HG02798 (cell line): Measurements from ENCODE around the gene TYROBP.
"Not testable (repeated sequence)": the region's sequence is repeated elsewhere in the genome, so short reads cannot be mapped to it uniquely, and the experiment has no call there.

Experiments used
- ATAC-seq: cut with Tn5 transposase; IDR thresholded peaks from one replicate; pipeline ENCODE4 v1.9.1; 2021; ENCODE audit warnings: mild to moderate bottlenecking; ENCODE audit not compliant: unreplicated experiment, poor library complexity

TYROBP gene

DNA sequence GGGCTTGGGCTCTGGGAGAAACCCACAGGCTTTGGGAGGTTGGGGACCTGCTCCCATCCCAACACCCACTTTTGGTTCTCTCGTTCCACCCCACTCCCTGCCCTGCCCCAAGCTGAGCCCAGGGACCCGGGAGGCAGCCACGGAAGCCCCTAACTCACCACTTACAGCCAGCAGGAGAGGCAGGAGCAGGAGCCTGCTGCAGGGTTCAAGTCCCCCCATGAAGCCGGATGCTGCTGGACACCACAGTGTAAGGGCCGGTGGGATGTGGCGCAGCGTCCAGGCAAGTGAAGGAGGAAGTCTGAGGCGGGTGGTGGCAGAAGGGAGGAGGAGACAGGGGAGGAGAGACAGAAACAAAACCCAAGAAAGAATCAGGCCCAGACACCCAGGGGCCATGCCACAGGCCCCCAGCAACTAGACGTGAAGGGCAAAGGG is at the start of gene TYROBP:
TSS of gene TYROBP (minus strand) at position 286 of the 432 bp plus-strand sequence. CDS start at position 219, 67 bp downstream.
- ATAC-seq = no peak

DNA sequence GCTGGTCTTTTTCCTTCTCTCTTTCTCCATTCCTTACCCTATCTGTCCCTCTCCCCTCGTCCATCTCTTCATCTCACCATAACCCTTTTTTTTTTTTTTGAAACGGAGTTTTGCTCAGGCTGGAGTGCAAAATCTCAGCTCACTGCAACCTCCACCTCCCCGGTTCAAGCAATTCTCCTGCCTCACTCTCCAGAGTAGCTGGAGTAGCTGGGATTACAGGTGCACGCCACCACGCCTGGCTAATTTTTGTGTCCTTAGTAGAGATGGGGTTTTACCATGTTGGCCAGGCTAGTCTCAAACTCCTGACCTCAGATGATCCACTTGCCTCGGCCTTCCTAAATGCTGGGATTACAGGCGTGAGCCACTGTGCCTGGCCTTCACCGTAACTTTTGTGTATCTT is 49.3 kb upstream of the TYROBP start:
- ATAC-seq = not testable (repeated sequence)

DNA sequence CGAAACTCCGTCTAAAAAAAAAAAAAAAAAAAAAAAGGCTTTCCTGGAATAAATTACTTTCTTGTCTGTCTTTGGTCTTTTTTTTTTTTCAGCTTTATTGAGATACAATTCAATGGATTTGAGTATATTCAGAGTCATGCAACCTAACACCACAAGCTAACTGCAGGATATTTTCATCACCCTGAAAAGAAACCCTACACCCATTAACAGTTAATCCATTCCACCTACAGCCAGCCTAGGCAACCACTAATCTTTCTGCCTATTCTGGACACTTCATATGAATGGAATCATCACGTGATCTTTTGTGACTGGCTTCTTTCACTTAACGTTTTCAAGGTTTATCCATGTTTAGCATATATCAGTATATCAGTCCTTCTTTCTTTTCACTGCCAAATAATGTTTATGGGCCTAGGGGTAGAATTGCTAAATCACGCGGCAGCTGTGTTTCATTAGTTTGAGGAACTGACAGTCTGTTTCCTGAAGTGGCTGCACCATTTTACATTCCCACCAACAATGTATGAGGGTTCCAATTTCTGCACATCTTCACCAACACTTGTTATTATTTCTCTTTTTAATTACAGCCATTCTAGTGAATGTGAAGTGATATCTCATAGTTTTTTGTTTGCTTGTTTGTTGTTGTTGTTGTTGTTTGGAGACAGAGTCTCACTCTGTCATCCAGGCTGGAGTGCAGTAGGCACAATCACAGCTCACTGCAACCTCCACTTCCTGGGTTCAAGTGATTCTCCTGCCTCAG is 48.0 kb upstream of the TYROBP start:
- ATAC-seq = no peak

DNA sequence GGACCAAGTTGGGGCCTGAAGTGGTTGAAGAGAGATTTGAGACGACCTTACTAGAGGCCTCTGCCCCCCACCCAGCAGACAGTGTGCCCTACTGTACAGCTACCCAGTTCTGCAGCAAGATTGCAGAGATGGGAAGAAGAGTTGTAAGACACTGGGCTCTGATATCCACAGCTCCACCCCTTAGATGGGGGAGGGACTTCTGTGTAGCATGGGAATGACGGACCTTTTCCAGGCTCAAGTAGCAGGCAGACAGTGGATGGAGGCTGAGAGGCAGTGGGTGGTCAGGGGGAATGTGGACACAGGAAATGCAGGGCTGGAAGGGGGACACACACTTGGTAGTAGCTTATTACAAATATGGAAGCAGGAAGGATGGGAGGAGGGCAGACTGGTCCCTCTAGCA is 41.0 kb upstream of the TYROBP start:
- no peak for ATAC-seq

DNA sequence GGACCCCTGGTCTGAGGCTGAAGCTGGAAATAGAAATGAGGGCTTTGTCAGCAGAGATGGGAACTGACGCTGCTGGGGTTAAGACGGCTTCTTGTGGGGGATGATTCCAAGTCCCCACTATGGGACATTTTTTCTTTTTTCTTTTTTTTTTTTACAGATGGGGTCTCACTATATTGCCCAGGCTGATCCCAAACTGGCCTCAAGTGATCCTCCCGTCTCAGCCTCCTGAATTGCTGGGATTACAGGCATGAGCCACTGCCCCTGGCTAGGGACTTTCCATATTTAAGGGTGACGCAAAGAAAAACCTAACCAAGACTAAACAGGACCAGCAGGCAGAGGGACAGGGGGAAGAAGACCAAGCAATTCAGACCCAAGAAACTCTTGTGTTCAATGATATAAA is 38.1 kb upstream of the TYROBP start:
- no peak for ATAC-seq

DNA sequence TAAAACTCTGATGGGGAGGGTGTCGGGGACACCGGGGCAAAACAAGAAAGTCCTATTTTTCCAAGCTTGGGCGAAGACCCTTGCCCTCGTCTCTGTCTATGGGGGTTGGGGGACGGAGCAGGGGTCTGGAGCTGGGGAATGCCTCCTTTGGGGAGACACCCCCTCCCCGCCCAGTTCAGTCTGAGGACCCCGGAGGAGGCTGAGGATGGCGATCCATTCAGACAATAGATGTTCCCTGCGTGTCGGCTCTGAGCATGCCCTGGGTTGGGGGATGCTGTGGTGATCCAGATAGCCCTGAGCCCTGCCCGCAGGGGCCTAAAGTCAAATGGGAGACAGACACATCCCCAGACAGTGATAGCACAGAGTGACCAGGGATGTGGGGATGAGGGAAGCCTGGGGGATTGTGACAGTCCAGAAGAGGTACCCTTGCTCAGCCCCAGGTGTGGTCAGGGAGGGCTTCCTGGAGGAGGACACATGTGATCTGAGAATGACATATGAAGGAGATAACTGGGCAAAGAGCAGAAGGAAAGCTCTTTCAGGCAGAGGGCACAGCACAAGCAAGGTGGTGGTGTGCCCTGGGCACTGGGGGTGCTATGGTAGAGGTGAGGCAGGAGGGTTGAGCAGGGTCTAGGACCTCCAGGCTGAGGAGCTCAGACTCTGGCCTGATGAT is 37.2 kb upstream of the TYROBP start:
- no peak for ATAC-seq

DNA sequence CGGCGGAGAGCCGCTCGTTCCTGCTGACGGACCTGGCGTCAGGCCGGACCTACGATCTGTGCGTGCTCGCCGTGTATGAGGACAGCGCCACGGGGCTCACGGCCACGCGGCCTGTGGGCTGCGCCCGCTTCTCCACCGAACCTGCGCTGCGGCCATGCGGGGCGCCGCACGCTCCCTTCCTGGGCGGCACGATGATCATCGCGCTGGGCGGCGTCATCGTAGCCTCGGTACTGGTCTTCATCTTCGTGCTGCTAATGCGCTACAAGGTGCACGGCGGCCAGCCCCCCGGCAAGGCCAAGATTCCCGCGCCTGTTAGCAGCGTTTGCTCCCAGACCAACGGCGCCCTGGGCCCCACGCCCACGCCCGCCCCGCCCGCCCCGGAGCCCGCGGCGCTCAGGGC is 36.5 kb upstream of the TYROBP start:
- ATAC-seq = no peak

DNA sequence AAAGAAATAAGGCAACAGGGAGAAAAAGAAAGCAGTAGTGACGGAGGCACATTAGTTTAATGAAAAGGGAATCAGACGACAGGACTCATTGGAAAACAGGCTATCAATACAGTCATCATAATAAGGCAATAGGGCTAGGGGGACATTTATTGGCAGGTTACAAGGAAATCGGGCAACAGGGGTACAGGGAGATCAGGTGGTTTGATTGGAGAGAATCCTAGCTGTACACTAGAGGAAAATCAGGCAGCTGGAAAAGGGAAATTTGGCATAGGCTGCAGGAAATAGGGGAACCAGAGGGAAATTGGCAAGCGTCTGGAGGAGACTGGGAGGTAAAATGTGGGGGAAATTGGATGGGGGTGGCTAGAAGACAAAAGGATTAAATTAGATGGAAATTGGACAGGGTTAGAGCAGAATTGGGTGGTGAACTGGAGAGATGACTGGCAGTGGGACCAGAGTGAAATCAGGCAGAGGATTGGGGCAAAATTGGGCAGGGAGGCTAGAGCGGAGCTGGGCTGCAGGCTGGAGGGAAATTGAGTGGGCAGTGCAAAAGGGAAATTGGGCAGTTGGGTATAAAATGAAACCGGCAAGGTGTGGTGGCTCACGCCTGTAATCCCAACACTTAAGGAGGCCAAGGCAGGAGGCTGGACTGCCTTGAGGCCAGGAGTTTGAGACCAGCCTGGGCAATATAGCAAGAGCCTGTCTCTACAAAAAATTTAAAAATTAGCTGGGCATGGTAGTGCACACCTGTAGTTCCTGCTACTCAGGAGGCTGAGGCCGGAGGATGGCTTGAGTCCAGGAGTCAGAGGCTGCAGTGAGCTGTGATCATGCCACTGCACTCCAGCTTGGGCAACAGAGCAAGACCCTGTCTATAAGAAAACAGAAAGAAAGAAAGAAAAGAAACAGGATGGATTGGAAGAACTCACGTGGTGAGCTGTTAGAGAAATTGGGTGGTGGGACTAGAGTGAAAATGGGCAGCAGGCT is 35.5 kb upstream of the TYROBP start:
- ATAC-seq = no peak

DNA sequence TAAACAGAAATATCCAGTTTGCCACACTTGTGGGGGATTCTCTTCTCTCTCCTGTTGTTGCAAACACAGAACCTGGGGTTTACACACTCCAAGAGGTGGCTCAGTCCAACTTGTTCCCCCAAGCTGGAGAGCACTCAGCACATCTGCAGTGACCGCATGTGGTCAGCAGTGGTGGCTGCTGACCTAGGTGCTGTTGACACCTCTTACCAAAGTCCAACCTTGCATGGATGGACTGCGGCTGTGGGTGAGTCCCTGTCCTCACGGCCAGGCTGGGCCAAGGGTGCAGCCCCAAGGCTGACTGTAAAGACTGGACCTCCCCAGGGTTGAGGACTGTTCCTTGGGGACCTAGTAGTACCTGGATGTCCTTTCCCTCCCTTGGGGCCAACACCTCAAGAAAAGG is 34.1 kb upstream of the TYROBP start:
- ATAC-seq = no peak

DNA sequence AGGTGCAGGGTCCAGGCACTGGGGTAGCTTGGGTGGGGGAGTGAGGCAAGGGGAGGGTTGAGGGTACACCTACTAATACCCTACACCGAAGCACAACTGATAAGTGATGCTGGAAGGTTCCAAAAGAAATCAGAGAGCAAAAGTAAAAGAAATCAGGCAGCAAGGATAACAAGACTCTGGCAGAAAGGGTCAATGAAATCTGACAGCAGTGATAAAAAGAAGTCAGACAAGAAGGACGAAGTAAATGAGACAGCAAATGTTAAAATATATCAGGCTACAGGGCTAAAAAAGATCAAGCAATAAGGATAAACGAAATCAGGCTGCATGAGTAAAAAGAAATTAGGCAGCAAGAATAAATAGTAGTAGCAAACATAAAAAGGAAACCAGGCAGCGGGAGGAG is 32.7 kb upstream of the TYROBP start:
- ATAC-seq = no peak

DNA sequence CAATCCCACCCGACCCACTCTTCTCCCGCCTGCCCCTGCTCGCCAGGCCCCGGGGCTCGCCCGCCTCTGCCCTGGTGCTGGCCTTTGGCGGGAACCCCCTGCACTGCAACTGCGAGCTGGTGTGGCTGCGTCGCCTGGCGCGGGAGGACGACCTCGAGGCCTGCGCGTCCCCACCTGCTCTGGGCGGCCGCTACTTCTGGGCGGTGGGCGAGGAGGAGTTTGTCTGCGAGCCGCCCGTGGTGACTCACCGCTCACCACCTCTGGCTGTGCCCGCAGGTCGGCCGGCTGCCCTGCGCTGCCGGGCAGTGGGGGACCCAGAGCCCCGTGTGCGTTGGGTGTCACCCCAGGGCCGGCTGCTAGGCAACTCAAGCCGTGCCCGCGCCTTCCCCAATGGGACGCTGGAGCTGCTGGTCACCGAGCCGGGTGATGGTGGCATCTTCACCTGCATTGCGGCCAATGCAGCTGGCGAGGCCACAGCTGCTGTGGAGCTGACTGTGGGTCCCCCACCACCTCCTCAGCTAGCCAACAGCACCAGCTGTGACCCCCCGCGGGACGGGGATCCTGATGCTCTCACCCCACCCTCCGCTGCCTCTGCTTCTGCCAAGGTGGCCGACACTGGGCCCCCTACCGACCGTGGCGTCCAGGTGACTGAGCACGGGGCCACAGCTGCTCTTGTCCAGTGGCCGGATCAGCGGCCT is 32.1 kb upstream of the TYROBP start:
- ATAC-seq = no peak

DNA sequence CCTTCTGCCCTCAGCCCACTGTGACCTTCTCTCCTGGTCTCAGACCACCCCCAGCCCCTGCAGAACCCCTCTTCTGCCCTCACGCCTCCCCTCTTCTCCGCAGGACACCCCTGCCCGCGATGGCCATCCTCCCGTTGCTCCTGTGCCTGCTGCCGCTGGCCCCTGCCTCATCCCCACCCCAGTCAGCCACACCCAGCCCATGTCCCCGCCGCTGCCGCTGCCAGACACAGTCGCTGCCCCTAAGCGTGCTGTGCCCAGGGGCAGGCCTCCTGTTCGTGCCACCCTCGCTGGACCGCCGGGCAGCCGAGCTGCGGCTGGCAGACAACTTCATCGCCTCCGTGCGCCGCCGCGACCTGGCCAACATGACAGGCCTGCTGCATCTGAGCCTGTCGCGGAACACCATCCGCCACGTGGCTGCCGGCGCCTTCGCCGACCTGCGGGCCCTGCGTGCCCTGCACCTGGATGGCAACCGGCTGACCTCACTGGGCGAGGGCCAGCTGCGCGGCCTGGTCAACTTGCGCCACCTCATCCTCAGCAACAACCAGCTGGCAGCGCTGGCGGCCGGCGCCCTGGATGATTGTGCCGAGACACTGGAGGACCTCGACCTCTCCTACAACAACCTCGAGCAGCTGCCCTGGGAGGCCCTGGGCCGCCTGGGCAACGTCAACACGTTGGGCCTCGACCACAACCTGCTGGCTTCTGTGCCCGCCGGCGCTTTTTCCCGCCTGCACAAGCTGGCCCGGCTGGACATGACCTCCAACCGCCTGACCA is 31.4 kb upstream of the TYROBP start:
- no peak for ATAC-seq

DNA sequence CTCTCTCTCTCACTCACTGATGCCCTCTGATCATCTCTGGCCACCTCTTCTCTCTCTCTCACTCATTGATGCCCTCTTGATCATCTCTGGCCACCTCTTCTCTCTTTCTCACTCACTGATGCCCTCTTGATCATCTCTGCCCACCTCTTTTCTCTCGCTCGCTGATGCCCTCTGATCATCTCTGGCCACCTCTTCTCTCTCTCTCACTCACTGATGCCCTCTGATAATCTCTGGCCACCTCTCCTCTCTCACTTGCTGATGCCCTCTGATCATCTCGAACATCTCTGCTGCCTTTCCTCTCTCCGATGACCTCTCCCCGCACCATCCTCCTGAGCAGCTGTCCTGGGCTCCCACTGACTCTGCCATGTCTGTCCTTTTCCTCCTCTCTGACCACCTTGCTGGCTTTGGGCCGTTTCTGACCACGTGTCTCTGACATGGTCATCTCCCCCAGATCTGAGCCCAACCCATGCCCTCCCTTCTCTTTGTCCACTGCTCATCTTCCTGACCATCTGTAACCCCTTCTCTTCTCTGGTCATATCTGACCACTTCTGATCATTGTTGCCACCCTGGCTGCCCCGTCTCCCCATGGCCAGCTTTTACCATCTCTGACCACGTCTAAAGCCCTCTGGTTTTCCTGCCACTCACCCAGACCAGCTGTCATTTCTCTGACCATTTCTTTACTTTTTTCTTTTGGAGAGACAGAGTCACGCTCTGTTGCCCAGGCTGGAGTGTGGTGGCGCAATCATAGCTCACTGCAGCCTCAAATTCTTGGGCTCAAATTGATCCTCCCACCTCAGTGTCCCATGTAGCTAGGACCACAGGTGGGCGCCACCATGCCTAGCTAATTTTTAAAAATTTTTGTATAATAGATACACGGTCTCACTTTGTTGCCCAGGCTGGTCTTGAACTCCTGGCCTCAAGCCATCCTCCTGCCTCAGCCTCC is 30.5 kb upstream of the TYROBP start:
- ATAC-seq = no peak

DNA sequence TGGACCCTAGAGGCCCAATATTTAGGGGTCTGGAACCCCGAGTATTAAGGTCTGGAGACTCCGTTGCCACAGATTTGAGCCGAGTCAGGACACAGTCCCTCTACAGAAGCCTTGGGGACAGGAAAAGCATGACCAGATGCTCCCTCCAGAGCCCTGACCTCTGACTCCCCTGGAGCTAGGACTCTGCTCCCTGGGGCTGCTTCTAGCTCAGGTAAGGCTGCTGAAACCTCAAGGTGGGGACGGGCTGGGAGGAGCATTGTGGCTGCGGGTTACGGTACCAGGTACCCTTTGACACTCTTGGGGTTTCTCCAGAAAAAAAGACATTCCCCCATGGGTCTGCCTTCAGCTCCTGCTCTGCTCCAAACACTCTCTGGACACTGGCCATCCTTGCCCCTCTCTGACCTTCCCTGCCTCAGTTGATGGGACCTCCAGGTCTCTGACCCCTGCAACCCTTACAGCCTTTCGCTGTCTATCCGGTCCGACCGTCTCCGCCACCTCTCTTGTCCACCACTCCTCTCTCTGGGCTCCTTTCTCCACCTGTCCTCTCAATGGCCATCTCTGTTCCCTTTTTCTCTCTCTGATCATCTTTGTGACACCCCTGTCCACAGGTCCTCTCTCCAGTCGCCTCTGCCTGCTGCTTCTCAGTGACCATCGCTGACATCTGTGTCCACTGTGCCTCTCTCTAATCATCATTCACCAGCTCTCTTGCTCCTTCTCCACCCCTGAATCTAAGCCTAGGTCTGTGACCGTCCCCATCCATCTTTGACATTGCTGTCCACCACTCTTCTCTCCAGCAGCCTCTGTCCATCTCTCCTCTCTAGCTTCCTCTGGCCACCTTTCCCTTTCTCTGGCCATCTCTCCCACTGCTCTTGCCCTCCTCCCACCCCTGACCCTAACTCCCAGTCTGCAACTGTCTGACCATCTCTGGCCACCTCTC is 29.5 kb upstream of the TYROBP start:
- ATAC-seq = no peak

DNA sequence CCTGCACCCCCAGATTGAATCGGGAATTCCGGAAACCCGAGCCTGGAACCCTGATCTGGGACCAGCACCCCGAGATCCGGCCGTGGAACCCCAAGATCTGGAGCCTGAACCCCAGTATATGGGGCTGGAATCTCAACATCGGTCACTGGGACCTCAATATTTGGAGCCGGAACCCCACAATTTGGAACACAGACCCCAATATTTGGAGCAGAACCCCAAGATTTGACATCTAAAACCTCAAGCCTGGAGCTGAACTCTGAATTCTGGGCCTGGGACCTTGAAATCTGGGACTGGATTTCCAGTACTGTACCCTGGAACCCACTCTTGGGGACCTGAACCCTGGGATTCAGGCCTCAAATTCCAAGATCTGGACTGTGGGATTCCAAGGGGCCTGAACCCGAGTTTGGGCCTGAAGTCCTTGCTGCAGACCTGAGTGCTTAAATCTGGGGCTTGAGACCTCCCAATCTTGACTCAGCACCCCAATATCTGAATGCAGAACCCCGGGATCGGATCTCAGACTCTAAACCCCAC is 28.7 kb upstream of the TYROBP start:
- no peak for ATAC-seq

DNA sequence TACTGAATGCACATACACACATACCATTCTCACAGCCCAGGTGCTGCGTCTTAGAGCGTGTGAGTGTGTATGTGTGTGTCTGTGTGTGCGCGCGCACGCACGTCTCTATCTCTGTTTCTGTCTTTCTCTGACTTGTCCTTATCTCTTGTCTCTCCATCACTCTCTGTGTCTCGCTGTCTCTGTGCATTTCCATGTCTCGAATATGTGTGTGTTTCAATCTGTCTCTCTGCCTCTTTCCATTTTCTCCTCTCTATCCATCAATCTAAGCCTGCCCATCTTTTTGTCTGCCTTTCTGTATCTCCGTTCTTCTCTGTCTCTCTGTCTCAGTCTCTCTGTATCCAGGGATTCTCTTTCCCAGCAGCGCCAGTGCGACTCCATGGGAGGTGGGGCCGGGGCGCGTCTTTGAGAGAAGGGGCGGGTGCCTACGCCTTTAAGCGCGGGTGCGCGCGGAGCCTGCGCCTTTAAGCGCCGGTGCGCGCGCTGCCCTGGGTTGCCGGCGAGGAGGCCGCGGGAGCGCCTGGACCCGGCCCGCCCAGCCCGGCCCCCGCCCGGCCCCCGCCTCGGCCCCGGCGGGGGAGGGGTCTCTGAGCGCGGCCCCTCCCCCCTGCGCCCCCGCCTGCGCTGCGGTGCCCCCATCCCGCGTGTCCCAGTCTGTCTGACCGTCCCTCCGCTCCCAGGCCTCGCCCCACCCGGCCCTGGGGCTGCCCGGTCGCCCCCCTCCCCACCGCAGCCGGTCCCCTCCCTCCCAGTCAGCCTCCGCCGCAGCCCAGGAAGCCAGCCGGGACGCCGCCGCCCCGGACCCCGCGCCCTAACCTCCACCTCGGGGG is 28.0 kb upstream of the TYROBP start, which contains the start of gene LRFN3:
TSS of gene LRFN3 (plus strand) at position 464 of the 827 bp plus-strand sequence. CDS start 3,052 bp downstream, outside the sequence.
- ATAC-seq = no peak
